HL-60 (cell line): ENCODE measurements around the gene GABRE.

Experiments used
- DNase-seq, 2 experiments: peaks; one replicate each; pipeline ENCODE4 v3.0.0-alpha.2; 2010 to 2020; ENCODE audit warnings: low read depth in 1 of 2, low spot score in 1 of 2
- H3K27ac ChIP-seq: fragments of 250-450 bp; sonication (Bioruptor Pico); replicated peaks from 2 replicates; pipeline ENCODE4 v1.5.1; 2020; ENCODE audit warnings: mild to moderate bottlenecking, moderate library complexity
- H3K27me3 ChIP-seq: fragments of 250-450 bp; sonication (Bioruptor Pico); 2 replicates; pipeline ENCODE4 v1.5.1; 2021; ENCODE audit warnings: mild to moderate bottlenecking, moderate library complexity; ENCODE audit not compliant: insufficient read depth, poor library complexity, severe bottlenecking
- H3K4me3 ChIP-seq: replicated peaks from 2 replicates; pipeline ENCODE4 v1.5.1; 2011; ENCODE audit warnings: mild to moderate bottlenecking, control low read depth, low read length; ENCODE audit not compliant: insufficient read depth
- CTCF ChIP-seq: IDR thresholded peaks from one replicate; pipeline ENCODE4 v1.5.1; 2011; ENCODE audit warnings: low read length, control low read depth, inconsistent platforms; ENCODE audit not compliant: insufficient read depth
- GABPA ChIP-seq: IDR thresholded peaks from 2 replicates; pipeline ENCODE4 v1.6.1; 2012; ENCODE audit warnings: low read depth
- POLR2AphosphoS5 ChIP-seq: IDR thresholded peaks from 2 replicates; pipeline ENCODE4 v1.6.1; 2012; ENCODE audit warnings: low read depth
- REST ChIP-seq: IDR thresholded peaks from 2 replicates; pipeline ENCODE4 v1.6.1; 2012; ENCODE audit warnings: low read depth; ENCODE audit not compliant: insufficient replicate concordance
- SPI1 ChIP-seq: IDR thresholded peaks from 2 replicates; pipeline ENCODE4 v1.6.1; 2012; ENCODE audit warnings: low read depth, mild to moderate bottlenecking, borderline replicate concordance

GABRE gene

GRCh38 chrX:151984328-151984727 is 9.9 kb upstream of the GABRE start:
- TF ChIP-seq CTCF (no peak), SPI1 (no peak), REST (no peak), POLR2AphosphoS5 (no peak), GABPA (no peak)
- Histone ChIP-seq H3K4me3 (no peak overlapping the region), H3K27me3 (peaks cover 2% of the 10 kb centered on the region), H3K27ac (no peak overlapping the region)
- DNase-seq = peak in 1 of 2 experiments; percentile 54

GRCh38 chrX:151983186-151983585 is 8.7 kb upstream of the GABRE start:
- no peaks in the 10 kb centered on the region for H3K27me3 ChIP-seq
- no peak overlapping the region for H3K27ac ChIP-seq
- no peak overlapping the region for H3K4me3 ChIP-seq
- TF ChIP-seq POLR2AphosphoS5 = no peak
- DNase-seq = no peak

GRCh38 chrX:151982222-151982621 is 7.7 kb upstream of the GABRE start:
- TF ChIP-seq SPI1 = no peak
- TF ChIP-seq GABPA = no peak
- no peak for TF ChIP-seq CTCF
- TF ChIP-seq POLR2AphosphoS5 = no peak
- no peak for TF ChIP-seq REST
- Histone ChIP-seq H3K27ac (no peak overlapping the region), H3K4me3 (no peak overlapping the region), H3K27me3 (no peaks in the 10 kb centered on the region)
- no peak for DNase-seq

GRCh38 chrX:151981129-151981528 is 6.7 kb upstream of the GABRE start:
- Histone ChIP-seq H3K4me3 (no peak overlapping the region), H3K27me3 (no peaks in the 10 kb centered on the region), H3K27ac (no peak overlapping the region)
- TF ChIP-seq CTCF (no peak), REST (no peak), SPI1 (no peak), POLR2AphosphoS5 (no peak), GABPA (no peak)
- no peak for DNase-seq
